GM12864 (cell line): ENCODE data around the gene ATP2B1.

Experiments used
- DNase-seq: peaks from one replicate; pipeline ENCODE4 v3.0.0-alpha.2; 2011; ENCODE audit warnings: low read depth
- H3K4me3 ChIP-seq: 2 replicates; pipeline ENCODE4 v1.5.1; 2011; ENCODE audit warnings: mild to moderate bottlenecking, low read depth, low read length, control low read depth
- TF ChIP-seq, protein P1 (sequence below): IDR thresholded peaks from 2 replicates; pipeline ENCODE4 v1.5.1; 2011; ENCODE audit warnings: low read depth, mild to moderate bottlenecking, moderate library complexity, low read length, control low read depth, inconsistent platforms; ENCODE audit errors: missing control alignments

The ATP2B1 gene

DNA sequence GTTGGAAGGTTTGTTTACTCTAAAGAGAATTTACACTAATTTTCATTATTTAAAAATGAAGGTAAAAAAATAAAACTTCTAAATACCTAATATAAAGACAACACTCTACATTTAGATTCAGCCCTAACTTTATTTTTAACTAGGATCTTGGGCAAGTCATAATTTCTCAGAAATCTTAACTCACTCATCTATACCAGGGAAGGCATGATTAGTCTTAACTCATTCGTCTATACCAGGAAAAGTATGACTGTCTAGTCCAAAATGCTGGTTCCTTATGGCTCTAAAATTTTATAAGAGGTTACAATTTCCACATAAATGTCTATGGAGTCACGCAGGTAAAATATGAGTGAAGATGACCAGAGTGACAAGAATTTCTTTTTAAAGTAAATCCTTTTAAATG, 130.1 kb downstream of the ATP2B1 start:
- no peak for DNase-seq
- TF ChIP-seq, protein P1, sequence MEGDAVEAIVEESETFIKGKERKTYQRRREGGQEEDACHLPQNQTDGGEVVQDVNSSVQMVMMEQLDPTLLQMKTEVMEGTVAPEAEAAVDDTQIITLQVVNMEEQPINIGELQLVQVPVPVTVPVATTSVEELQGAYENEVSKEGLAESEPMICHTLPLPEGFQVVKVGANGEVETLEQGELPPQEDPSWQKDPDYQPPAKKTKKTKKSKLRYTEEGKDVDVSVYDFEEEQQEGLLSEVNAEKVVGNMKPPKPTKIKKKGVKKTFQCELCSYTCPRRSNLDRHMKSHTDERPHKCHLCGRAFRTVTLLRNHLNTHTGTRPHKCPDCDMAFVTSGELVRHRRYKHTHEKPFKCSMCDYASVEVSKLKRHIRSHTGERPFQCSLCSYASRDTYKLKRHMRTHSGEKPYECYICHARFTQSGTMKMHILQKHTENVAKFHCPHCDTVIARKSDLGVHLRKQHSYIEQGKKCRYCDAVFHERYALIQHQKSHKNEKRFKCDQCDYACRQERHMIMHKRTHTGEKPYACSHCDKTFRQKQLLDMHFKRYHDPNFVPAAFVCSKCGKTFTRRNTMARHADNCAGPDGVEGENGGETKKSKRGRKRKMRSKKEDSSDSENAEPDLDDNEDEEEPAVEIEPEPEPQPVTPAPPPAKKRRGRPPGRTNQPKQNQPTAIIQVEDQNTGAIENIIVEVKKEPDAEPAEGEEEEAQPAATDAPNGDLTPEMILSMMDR = no peak
- no peak overlapping the region for H3K4me3 ChIP-seq

DNA sequence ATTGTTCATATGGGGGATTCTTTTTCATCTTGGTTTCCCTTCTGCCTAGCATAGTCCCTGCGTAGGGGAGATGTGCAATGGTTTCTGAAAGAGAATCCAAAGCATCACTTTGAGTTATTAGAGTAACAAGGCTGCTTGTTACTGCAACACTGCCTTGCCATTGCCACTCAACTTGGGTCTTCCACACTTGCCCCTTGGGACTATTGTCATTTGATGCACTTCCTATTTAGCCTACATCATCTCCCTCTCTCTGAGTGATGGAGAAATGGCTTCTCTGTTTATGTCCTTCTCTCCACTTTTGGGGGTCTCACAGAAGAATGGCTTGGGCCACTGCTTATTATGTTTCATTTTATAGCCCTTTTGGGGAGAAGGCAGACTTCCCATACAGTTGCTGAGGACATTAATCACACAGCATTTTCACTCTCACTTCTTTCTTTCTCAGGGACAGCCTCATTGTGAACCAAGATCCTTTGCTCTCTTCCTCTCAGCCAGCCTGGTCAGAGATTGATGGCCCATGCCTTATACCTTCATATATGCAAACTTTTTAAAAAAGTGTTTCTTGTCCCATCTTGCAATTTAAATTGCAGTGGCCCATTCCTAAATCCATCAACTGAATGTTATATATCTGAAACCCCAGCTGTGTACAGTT, 131.9 kb downstream of the ATP2B1 start:
- TF ChIP-seq, protein P1 = no peak
- no peak overlapping the region for H3K4me3 ChIP-seq
- no peak for DNase-seq

DNA sequence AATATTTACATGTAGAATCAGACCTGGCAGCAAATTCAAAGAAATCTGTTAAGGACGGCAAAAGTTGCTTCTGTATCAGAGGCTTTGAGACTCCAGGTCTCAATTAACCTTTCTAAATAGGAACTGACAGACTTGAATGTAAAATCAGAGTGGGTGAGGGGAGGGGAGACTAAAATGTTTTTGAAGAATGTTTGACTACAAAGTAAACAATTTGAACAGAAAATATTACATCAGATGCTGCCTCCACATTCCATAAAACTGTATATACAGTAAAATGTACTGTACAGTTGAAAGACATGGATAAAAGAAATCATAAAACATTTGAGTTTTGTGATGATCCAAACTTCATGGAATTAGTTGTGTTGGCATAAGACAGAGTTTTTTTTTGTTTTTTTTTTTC, 133.3 kb downstream of the ATP2B1 start:
- TF ChIP-seq, protein P1 = no peak
- no peak for DNase-seq

DNA sequence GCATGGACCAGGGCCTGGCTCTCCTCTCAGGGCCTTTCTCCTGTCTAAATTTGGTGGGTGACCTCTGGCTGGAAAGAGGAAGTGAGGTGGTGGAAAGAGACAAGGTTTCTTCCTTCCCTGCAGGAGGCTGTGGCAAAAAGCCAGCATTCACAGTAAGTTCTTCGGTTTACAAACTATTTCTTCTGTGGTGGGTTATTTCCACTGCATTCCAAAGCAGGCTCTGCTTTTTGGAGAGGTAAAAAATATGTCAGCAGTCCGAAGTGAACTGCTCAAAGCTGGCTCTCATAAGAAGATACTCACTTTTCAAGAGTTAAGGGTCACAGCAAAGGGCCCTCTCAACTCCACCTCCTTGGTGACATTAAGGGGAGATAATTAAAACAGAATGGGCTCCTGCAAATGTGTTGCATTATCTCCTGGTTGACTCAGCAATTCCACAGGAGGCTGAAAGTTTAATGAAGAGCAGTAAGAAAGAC, 133.9 kb downstream of the ATP2B1 start:
- no peak overlapping the region for H3K4me3 ChIP-seq
- TF ChIP-seq, protein P1 = no peak
- DNase-seq = no peak

More for the DNA sequence above, 133.3 kb downstream of the ATP2B1 start:
- H3K4me3 ChIP-seq = no peak overlapping the region

DNA sequence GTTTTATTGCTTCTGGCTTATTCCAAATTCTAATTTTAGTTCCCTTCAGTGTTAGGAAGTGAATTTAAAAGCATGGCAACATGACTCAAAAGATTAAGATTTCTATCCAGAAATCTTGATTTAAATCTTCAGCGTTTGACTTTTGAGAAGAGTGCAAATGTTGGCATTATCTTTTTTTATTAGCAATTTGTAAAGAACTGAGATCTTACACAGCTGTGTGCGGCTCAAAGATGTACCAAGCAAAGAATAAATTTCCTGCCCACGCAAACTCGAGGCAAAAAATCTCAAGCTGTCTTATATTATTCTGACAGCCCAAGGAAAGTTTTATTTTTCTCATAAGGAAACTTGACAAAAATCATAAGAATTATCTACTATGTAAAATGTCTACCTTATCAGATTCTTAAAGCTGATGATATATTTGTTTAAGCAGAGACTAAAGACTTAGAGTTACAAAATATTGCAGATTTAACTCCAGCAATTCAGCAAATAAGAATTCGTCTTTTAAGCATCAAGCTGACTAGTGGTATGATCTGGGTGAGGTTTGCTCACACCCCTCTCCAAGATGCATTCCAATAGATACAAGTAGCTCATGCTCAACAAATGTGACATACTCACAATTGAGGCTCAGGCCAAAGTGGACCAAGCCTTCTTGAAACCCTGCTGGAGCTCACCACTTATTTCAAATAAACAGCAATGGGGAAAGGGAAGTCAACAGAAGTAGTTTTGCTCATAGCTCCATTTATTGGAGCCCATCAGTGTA, 135.4 kb downstream of the ATP2B1 start:
- DNase-seq = no peak
- H3K4me3 ChIP-seq = no peak overlapping the region
- TF ChIP-seq, protein P1 = no peak

DNA sequence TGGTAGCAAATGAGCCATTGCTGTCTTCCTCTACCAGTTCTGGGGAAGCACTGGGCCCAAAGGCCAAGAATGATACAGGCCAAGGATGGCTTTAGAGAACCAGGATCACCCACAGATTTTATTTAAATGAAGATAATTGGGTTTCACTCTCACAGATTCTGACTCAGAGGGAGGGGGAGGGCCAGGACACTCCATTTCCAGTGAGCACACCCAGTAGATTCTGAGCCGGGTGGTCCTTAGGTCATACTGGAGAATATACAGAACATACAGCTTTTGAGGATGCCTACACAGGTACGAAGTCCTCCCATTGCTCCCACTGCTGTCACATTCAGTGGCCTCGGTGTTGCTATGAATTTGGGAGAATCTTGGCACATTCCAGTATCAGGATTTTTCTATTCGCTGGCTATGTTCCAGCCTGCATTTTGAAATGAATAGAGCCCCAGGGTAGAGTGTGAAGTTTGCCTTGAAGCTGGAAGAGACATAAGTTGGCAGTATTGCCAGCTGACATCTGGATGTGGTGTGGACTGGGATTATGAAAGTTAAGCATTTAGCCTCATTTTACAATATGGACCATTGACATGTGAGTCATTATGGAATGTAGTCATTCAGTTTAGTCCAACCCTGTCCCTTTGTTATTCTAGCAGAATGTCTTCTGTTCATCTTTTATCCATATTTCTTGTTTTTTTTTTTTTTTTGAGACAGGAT, 137.0 kb downstream of the ATP2B1 start:
- TF ChIP-seq, protein P1 = no peak
- no peak for DNase-seq
- no peak overlapping the region for H3K4me3 ChIP-seq
